HG02759 (cell line): ENCODE results near the gene FOXF2.

ENCODE experiments used
- ATAC-seq: cut with Tn5 transposase; IDR thresholded peaks from one replicate; pipeline ENCODE4 v1.9.1; 2021; ENCODE audit warnings: mild to moderate bottlenecking, moderate library complexity; ENCODE audit not compliant: unreplicated experiment

FOXF2 gene

GRCh38 chr6:1405221-1405620 lies 15.8 kb downstream of the FOXF2 start:
- ATAC-seq: no peak

GRCh38 chr6:1406306-1407072 lies 17.1 kb downstream of the FOXF2 start:
- ATAC-seq: no peak

DNA sequence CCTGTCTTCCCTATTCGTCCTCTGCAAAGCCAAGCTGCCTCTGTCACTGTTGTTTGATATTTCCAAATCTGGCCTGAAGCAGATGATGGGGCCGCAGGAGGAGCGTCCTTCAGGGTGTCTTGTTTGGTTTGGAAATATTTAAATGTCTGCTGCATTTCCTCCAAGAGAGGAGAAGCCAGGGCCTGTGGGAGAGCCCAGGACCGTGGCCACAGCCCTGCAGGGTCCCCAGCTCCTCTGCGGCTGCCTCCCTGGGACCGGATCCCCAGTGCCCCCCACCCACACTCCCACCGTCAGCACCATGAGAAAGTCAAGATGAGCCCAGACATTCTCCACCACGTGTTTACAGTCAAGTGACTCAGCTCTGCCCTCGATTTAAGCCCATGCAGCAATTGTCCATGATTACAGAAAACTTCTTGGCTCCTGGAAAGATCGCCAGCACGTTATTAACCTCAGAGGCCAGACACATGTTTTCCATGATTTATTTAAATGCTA lies 18.2 kb downstream of the FOXF2 start:
- ATAC-seq: no peak

GRCh38 chr6:1409774-1410465 lies 20.5 kb downstream of the FOXF2 start:
- ATAC-seq: no peak

- no peak for ATAC-seq
These were observed 23.5 kb downstream of the FOXF2 start for GRCh38 chr6:1412901-1413300.

- ATAC-seq: no peak
These were observed 26.2 kb downstream of the FOXF2 start for GRCh38 chr6:1415416-1416063.

DNA sequence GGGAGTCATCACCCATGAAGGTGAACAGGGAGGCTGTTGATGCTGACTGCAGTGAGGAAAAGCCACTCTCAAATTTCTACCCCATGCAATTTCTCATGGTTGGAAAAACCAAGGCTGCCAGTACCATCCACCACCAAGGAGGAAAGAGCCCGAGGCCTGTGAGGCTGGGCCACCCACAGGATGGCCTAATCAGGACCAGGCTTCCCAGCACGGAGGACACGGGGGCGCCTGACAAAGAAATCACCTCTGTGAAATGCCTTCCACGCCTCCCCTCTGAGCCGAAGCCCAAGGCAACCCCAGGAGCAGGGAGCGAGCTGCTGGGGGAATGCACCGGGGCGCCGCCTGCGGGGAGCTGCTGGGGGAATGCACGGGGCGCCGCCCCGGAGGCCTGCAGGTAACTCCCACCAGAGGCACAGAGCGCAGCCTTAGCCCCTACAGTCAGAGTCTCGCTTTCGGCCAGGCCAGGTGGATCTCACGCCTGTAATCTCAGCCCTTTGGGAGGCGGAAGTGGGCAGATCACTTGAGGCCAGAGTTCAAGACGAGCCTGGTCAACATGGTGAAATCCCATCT lies 26.9 kb downstream of the FOXF2 start:
- no peak for ATAC-seq

GRCh38 chr6:1416820-1417219 lies 27.4 kb downstream of the FOXF2 start:
- ATAC-seq: no peak

GRCh38 chr6:1417718-1418117 lies 28.3 kb downstream of the FOXF2 start:
- no peak for ATAC-seq

- no peak for ATAC-seq
These were observed 29.3 kb downstream of the FOXF2 start for GRCh38 chr6:1418471-1419191.

GRCh38 chr6:1420382-1420781 lies 31.0 kb downstream of the FOXF2 start:
- ATAC-seq: no peak

GRCh38 chr6:1422290-1422689 lies 32.9 kb downstream of the FOXF2 start:
- ATAC-seq: no peak

- no peak for ATAC-seq
These were observed 34.2 kb downstream of the FOXF2 start for GRCh38 chr6:1423578-1423977.

DNA sequence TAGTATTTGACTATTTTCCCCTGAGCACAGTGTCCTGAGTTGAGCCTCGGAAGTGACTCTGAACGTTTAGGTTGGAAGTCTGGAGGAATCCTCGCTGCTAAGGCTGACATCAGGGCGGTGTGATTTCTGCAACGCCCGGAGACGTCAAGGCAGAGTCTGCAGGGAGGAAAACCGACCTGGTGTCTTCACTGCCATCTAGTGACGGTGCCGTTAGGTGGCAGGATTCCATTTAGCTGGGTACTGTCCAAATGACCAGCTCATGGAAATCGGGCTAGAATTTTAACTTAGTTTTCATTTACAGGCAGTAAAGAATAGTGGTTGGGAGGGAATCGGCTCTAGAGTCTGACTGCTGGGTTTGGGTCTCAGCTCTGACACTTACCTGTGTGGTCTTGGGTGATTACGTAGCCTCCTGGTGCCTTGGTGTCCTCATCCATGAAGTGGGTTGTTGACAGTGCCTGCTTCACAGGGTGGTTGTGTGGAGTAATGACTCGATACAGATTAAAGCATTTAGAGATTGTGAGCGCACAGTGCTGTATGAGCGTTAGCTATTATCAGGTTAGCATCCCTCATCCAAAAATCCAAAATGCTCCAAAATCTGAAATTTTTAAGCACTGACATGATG lies 35.0 kb downstream of the FOXF2 start:
- no peak for ATAC-seq

GRCh38 chr6:1426416-1426815 lies 37.0 kb downstream of the FOXF2 start:
- ATAC-seq: no peak

DNA sequence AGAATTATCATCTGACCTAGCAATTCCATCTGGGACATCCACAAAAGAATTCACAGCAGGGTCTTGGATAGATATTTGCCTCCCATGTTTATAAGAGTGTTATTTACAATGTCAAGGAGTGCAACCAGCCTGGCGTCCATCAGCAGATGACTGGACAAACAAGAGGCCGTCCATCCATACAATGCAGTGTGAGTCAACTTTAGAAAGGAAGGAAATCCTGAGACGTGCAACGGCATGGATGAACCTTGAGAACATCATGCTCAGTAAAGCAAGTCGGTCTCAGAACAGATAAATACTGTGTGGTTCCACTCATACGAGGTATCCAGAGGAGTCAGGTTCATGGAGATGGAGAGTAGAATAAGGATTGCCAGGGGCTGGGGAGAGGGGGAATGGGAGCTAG lies 46.4 kb downstream of the FOXF2 start:
- ATAC-seq: no peak

DNA sequence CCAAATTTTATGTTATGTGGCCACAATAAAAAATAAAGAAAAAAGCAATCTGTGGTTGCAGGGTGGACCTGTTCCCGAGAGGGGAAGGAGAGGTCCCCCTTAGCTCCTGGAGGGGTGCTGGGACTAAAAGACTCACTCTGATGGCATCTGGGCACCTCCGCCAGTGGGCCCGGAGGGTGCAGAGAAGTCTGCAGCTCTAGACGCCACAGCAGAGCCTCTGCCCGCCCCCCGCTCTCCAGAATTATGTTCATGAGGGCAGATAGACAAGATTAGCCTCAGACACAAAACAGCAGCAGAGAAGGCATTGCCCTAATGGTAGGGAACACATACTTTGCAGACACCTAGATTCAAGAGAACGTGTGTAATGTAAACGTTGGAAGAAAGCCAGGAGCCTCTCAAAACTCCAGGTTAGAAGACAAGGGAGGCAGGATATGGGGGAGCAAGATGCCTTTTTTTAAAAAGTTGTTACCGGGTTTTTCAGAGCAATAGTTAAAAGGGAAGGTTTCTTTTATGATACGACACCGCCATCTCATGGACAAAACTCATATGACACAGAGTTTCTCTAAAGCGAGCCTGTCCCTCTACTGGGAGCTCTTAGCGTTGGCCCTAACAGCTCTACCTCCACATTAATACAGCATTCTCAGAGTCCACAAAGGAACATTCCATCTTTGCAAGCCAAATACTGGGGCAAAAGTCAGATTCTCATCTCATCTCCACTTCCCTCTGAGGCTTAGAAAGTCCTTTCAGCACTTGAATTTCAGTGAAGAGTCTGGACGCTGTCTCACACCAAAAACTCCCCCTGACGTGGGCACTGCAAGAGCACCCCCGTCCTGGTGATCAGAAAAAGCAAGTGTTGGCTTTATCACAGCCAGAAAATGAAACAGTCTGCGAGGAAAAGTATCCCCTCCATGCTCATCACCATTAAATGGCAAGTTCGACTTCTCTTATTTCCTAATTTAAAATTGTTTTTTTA lies 47.2 kb downstream of the FOXF2 start:
- no peak for ATAC-seq

DNA sequence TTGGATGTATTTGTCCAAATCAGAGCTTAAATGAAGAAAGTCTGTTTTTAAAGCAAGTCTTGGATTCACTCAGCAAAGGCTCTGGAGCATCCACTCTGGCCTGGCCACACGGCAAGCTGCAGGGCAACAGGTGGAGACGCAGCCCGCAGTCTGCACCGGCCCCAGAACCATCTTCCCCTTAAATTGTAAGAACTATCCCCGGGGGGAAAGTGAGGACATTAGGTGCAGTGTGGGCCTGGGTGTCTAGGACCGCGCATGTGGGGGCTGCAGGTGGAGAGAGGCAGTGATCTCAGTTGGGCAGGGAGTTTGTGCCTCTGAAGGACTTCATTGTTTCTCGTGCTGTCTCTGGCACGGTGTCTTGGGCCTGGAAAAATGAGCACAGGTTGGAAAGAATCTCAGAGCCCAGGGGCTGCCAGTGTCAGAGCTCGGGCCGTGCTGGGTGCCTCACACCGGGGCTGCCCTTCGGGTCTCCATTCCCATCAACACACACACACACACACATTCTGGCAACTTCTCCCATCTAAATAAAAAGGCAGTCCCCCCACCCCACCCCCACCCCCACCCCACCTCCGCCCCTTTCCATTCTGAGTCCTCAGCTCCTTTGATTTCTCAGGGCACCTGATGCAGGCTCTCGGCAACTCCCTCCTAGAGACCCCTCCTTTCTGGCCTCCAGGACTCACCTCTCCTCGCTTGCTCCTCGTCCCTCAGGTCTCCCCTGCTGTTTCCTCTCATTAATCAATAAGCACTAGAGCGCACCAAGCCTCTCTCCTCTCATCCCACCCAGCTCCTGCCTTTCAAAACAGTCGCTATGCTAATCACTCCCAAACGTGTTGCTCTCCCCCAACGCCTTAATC lies 48.4 kb downstream of the FOXF2 start:
- no peak for ATAC-seq
